A549 (cell line): ENCODE data around the gene KLK2.

Source experiments
- CBX2 ChIP-seq: fragments of 200-600 bp; sonication (generic); IDR thresholded peaks from 2 replicates; pipeline ENCODE4 v1.6.1; 2016; ENCODE audit warnings: low read depth, mild to moderate bottlenecking, borderline replicate concordance
- CEBPB ChIP-seq, 2 experiments: fragments of >200 bp in 1 of 2; sonication (Bioruptor Twin) in 1 of 2; formaldehyde crosslinking in 1 of 2; IDR thresholded peaks; 2 replicates each; pipeline ENCODE4 v1.6.1; 2012 to 2016
- EP300 ChIP-seq, 2 experiments: fragments of >200 bp; sonication (Bioruptor Twin); formaldehyde crosslinking; IDR thresholded peaks; 2 replicates in 1 of 2; 3 replicates in 1 of 2; pipeline ENCODE4 v1.6.1; 2016 to 2017
- GATA3 ChIP-seq: IDR thresholded peaks from 2 replicates; pipeline ENCODE4 v1.6.1; 2012; ENCODE audit warnings: borderline replicate concordance
- HDAC2 ChIP-seq: fragments of 200-600 bp; sonication (generic); IDR thresholded peaks from 2 replicates; pipeline ENCODE4 v1.6.1; 2016
- KDM5A ChIP-seq: fragments of 200-600 bp; sonication (generic); IDR thresholded peaks from 2 replicates; pipeline ENCODE4 v1.6.1; 2016; ENCODE audit warnings: antibody characterized with exemption, mild to moderate bottlenecking
- MYC ChIP-seq: IDR thresholded peaks from 2 replicates; pipeline ENCODE4 v1.6.1; 2012; ENCODE audit warnings: mild to moderate bottlenecking, inconsistent platforms, low read length, improper control_type of control experiment, borderline replicate concordance
- POLR2A ChIP-seq: IDR thresholded peaks from 2 replicates; pipeline ENCODE4 v1.6.1; 2012; ENCODE audit warnings: mild to moderate bottlenecking, low read length
- POLR2AphosphoS2 ChIP-seq: conservative IDR thresholded peaks from 2 replicates; pipeline ENCODE4 v1.6.1; 2012; ENCODE audit warnings: low read length, improper control_type of control experiment, inconsistent platforms
- RFX5 ChIP-seq: fragments of 450-650 bp; IDR thresholded peaks from 2 replicates; pipeline ENCODE4 v1.7.1; 2014; ENCODE audit warnings: antibody characterized with exemption, mild to moderate bottlenecking, moderate library complexity
- ZFP36 ChIP-seq: fragments of 450-650 bp; IDR thresholded peaks from 2 replicates; pipeline ENCODE4 v1.6.1; 2014; ENCODE audit warnings: borderline replicate concordance; ENCODE audit not compliant: partially characterized antibody
- TF ChIP-seq, protein P1 (sequence below): fragments of >200 bp; sonication (Bioruptor Twin); formaldehyde crosslinking; IDR thresholded peaks from 3 replicates; pipeline ENCODE4 v1.5.1; 2016
- TF ChIP-seq, protein P2 (sequence below): fragments of 150-350 bp; IDR thresholded peaks from 2 replicates; pipeline ENCODE4 v1.6.1; 2014; ENCODE audit warnings: low read depth, mild to moderate bottlenecking, low read length
- TF ChIP-seq, protein P3 (sequence below): IDR thresholded peaks from 2 replicates; pipeline ENCODE4 v1.6.1; 2012

DNA sequence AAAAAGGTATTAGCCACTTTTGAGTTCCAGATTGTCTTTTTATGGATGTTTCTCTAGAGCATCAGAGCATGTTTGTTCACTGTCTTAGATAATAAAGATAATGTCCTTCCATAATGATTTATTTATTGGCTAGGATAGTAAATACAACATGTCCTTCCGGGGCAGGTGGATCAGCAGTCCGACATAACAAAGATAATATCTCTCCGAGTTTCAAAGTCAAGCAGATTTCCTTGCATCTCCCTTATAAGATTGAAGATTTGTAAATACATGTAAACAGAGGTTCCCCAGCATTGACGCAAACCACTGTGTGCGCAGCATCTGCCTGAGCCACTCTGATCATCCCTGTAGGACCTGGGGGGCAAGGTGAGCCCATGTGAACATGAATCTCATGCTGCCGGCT, 31.1 kb upstream of the KLK2 start:
- no peak for TF ChIP-seq GATA3
- no peak for TF ChIP-seq CBX2
- no peak for TF ChIP-seq MYC
- TF ChIP-seq, protein P1, sequence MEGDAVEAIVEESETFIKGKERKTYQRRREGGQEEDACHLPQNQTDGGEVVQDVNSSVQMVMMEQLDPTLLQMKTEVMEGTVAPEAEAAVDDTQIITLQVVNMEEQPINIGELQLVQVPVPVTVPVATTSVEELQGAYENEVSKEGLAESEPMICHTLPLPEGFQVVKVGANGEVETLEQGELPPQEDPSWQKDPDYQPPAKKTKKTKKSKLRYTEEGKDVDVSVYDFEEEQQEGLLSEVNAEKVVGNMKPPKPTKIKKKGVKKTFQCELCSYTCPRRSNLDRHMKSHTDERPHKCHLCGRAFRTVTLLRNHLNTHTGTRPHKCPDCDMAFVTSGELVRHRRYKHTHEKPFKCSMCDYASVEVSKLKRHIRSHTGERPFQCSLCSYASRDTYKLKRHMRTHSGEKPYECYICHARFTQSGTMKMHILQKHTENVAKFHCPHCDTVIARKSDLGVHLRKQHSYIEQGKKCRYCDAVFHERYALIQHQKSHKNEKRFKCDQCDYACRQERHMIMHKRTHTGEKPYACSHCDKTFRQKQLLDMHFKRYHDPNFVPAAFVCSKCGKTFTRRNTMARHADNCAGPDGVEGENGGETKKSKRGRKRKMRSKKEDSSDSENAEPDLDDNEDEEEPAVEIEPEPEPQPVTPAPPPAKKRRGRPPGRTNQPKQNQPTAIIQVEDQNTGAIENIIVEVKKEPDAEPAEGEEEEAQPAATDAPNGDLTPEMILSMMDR, result no peak
- no peak for TF ChIP-seq KDM5A
- TF ChIP-seq ZFP36, result no peak
- TF ChIP-seq, protein P2, sequence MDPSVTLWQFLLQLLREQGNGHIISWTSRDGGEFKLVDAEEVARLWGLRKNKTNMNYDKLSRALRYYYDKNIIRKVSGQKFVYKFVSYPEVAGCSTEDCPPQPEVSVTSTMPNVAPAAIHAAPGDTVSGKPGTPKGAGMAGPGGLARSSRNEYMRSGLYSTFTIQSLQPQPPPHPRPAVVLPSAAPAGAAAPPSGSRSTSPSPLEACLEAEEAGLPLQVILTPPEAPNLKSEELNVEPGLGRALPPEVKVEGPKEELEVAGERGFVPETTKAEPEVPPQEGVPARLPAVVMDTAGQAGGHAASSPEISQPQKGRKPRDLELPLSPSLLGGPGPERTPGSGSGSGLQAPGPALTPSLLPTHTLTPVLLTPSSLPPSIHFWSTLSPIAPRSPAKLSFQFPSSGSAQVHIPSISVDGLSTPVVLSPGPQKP, result no peak
- TF ChIP-seq, protein P3, sequence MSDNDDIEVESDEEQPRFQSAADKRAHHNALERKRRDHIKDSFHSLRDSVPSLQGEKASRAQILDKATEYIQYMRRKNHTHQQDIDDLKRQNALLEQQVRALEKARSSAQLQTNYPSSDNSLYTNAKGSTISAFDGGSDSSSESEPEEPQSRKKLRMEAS, result no peak
- no peak for TF ChIP-seq RFX5
- TF ChIP-seq POLR2AphosphoS2, result no peak
- TF ChIP-seq CEBPB (IDR thresholded peaks at IDR 0.05), result no peak
- no peak for TF ChIP-seq POLR2A
- TF ChIP-seq HDAC2, result no peak
- TF ChIP-seq EP300 (IDR thresholded peaks at IDR 0.05), result no peak
